C4-2B (cell line): ENCODE data around the gene FRMD4B.

ENCODE experiments used
- ZFX ChIP-seq: fragments of 450-650 bp; IDR thresholded peaks from 2 replicates; pipeline ENCODE4 v1.6.1; 2017
- TF ChIP-seq, protein P1 (sequence below): fragments of 450-650 bp; conservative IDR thresholded peaks from 2 replicates; pipeline ENCODE4 v1.5.1; 2017; ENCODE audit warnings: mild to moderate bottlenecking

DNA sequence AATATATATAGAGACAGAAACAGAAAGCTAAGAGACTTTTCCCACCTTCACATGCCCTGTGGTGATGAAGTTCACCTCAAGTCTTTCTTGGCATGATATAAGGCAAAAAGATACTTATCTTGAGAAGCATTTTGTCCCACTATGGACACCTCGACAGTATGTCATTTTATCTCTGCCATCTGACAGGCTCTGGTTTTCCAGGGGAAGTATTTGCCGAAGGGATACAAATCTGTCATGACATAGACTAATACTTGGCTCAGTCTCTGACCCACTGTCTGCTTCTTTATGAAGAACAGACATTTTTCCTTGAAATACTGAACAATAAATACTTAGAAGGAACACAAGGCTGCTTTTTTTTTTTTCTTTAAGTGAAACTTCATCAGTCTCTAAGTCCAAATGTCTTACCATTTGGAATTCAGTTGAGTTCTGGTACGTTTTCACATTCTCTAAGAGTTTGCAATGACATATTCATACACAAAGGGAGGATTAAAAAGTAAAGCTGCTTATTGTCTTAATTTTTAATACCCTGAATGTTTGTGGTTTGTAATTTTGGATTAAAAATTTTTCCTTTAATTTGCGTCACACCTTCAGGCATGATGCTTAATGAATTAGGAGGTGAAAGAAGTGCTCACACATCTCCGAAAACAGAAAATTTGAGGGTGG is 175.7 kb downstream of the FRMD4B start:
- TF ChIP-seq, protein P1, sequence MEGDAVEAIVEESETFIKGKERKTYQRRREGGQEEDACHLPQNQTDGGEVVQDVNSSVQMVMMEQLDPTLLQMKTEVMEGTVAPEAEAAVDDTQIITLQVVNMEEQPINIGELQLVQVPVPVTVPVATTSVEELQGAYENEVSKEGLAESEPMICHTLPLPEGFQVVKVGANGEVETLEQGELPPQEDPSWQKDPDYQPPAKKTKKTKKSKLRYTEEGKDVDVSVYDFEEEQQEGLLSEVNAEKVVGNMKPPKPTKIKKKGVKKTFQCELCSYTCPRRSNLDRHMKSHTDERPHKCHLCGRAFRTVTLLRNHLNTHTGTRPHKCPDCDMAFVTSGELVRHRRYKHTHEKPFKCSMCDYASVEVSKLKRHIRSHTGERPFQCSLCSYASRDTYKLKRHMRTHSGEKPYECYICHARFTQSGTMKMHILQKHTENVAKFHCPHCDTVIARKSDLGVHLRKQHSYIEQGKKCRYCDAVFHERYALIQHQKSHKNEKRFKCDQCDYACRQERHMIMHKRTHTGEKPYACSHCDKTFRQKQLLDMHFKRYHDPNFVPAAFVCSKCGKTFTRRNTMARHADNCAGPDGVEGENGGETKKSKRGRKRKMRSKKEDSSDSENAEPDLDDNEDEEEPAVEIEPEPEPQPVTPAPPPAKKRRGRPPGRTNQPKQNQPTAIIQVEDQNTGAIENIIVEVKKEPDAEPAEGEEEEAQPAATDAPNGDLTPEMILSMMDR, result no peak
- no peak for TF ChIP-seq ZFX
